CD14-positive monocyte (primary cell): ENCODE results near the gene CRIM1. TPM values are rescaled to one million over a fixed set of nuclear protein-coding genes. Genes with fewer than 3 reads are reported as not detected.

Source experiments
- DNase-seq, 3 donors: peaks; one replicate each; pipeline ENCODE4 v3.0.0-alpha.2; 2011 to 2022
- H2AFZ ChIP-seq: 2 replicates; pipeline ENCODE4 v1.6.0; 2012; ENCODE audit warnings: mild to moderate bottlenecking, low read depth, low read length, inconsistent platforms; ENCODE audit not compliant: insufficient read depth, poor library complexity, severe bottlenecking
- H3K27ac ChIP-seq, 2 donors: 1 replicate in 1 of 2; 2 replicates in 1 of 2; pipeline ENCODE4 v1.5.1; 2012 to 2013; ENCODE audit warnings: low read length in 2 of 2, control low read depth in 1 of 2, inconsistent platforms in 1 of 2, low read depth in 1 of 2, mild to moderate bottlenecking in 1 of 2
- H3K27me3 ChIP-seq, 2 donors: one replicate each; pipeline versions ENCODE4 v1.6.0 to v1.6.1; 2011 to 2013; ENCODE audit warnings: low read length in 2 of 2; ENCODE audit not compliant: control insufficient read depth in 2 of 2, insufficient read depth in 2 of 2
- H3K36me3 ChIP-seq, 2 donors: replicated peaks in 1 of 2; 1 replicate in 1 of 2; 2 replicates in 1 of 2; pipeline versions ENCODE4 v1.5.1 to v1.6.1; 2012 to 2013; ENCODE audit warnings: low read length in 2 of 2, control low read depth in 1 of 2, inconsistent platforms in 1 of 2, mild to moderate bottlenecking in 1 of 2; ENCODE audit not compliant: insufficient read depth in 2 of 2, control insufficient read depth in 1 of 2
- H3K4me1 ChIP-seq, 2 donors: 1 replicate in 1 of 2; 2 replicates in 1 of 2; pipeline versions ENCODE4 v1.5.1 to v1.6.1; 2012 to 2013; ENCODE audit warnings: low read length in 2 of 2, control low read depth in 1 of 2, inconsistent platforms in 1 of 2, mild to moderate bottlenecking in 1 of 2, moderate library complexity in 1 of 2; ENCODE audit not compliant: insufficient read depth in 2 of 2, control insufficient read depth in 1 of 2
- H3K4me2 ChIP-seq: replicated peaks from 2 replicates; pipeline ENCODE3; 2012; ENCODE audit warnings: low read length, moderate library complexity, mild to moderate bottlenecking; ENCODE audit not compliant: poor library complexity, severe bottlenecking; ENCODE audit errors: extremely low read depth
- H3K4me3 ChIP-seq, 3 experiments: fragments of 200-600 bp in 1 of 3; sonication (generic) in 1 of 3; replicated peaks in 1 of 3; 1 replicate in 2 of 3; 2 replicates in 1 of 3; pipeline ENCODE4 v1.5.1; 2011 to 2013; ENCODE audit warnings: low read length in 3 of 3, mild to moderate bottlenecking in 3 of 3, control low read depth in 2 of 3, low read depth in 2 of 3, inconsistent platforms in 1 of 3, moderate library complexity in 1 of 3
- H3K79me2 ChIP-seq: 2 replicates; pipeline ENCODE4 v1.6.0; 2012; ENCODE audit warnings: mild to moderate bottlenecking, control low read depth, inconsistent platforms, low read length, moderate library complexity; ENCODE audit not compliant: insufficient read depth
- H3K9ac ChIP-seq: 2 replicates; pipeline ENCODE4 v1.6.0; 2017; ENCODE audit warnings: low read length, mild to moderate bottlenecking; ENCODE audit not compliant: insufficient read depth, poor library complexity, severe bottlenecking
- H3K9me3 ChIP-seq, 2 donors: replicated peaks in 1 of 2; 1 replicate in 1 of 2; 2 replicates in 1 of 2; pipeline versions ENCODE4 v1.5.1 to v1.6.1; 2012 to 2013; ENCODE audit warnings: low read length in 2 of 2, control low read depth in 1 of 2; ENCODE audit not compliant: control insufficient read depth in 1 of 2, insufficient read depth in 1 of 2
- H4K20me1 ChIP-seq: 2 replicates; pipeline ENCODE4 v1.6.0; 2012; ENCODE audit warnings: mild to moderate bottlenecking, low read length, control low read depth, moderate library complexity; ENCODE audit not compliant: insufficient read depth
- H3K27ac Mint-ChIP-seq, 7 donors: one replicate each; pipeline ENCODE4 v1.8.0; 2020; ENCODE audit warnings: mild to moderate bottlenecking in 7 of 7, mixed read lengths in 7 of 7, moderate library complexity in 6 of 7, inconsistent platforms in 2 of 7
- H3K27me3 Mint-ChIP-seq, 3 donors: one replicate each; pipeline ENCODE4 v1.8.0; 2021 to 2022; ENCODE audit warnings: low read depth in 3 of 3, mild to moderate bottlenecking in 3 of 3, mixed read lengths in 3 of 3, moderate library complexity in 3 of 3, inconsistent platforms in 1 of 3
- H3K36me3 Mint-ChIP-seq, 2 donors: one replicate each; pipeline ENCODE4 v1.8.0; 2020; ENCODE audit warnings: mixed read lengths in 2 of 2, inconsistent platforms in 1 of 2, mild to moderate bottlenecking in 1 of 2
- H3K4me1 Mint-ChIP-seq: one replicate; pipeline ENCODE4 v1.8.0; 2020; ENCODE audit warnings: mild to moderate bottlenecking, mixed read lengths
- H3K4me3 Mint-ChIP-seq, 2 donors: one replicate each; pipeline ENCODE4 v1.8.0; 2020; ENCODE audit warnings: mild to moderate bottlenecking in 2 of 2, mixed read lengths in 2 of 2, moderate library complexity in 1 of 2
- H3K9me3 Mint-ChIP-seq, 7 donors: one replicate each; pipeline ENCODE4 v1.8.0; 2020 to 2022; ENCODE audit warnings: mixed read lengths in 7 of 7, mild to moderate bottlenecking in 6 of 7, moderate library complexity in 6 of 7, inconsistent platforms in 2 of 7
- CTCF ChIP-seq: fragments of 200-600 bp; IDR thresholded peaks from one replicate; pipeline ENCODE4 v1.8.0; 2022; ENCODE audit warnings: antibody characterized with exemption, mild to moderate bottlenecking
- WGBS: methylation state at CpG from one replicate; pipeline ENCODE4 v1.1.5; 2013; ENCODE audit warnings: missing lambda C conversion rate; ENCODE audit not compliant: insufficient coverage; 5-methylcytosine and 5-hydroxymethylcytosine counted together
- intact Hi-C, 2 donors: fragments of 100-400 bp; cut with micrococcal nuclease; formaldehyde crosslinking; loops; one replicate each; pipeline versions ENCODE4 v1.15.0 to v1.15.1; 2023
- polyA plus RNA-seq, 3 donors: library from polyadenylated mRNA; depleted of rRNA in 1 of 3; unstranded in 2 of 3; stranded (reverse) in 1 of 3; fragments of 300-500 nt in 2 of 3; fragments of >200 nt in 1 of 3; fragmentation: Illumina TruSeq in 2 of 3; gene quantifications; 1 replicate in 2 of 3; 2 replicates in 1 of 3; pipeline ENCODE4 v1.2.3, GENCODE V29; 2012 to 2021

Gene CRIM1
- polyA plus RNA-seq, 3 donors = 0.08 to 0.27 TPM; not detected in 1

GRCh38 chr2:36562973-36563532 is 207.5 kb downstream of the CRIM1 start:
- Mint-ChIP-seq H3K9me3 (no peaks in the 10 kb centered on the region), H3K27me3 (peaks cover 0 to 2% (median 0%) of the 10 kb centered on the region in 3 donors), H3K4me3 (peak overlapping the region in 1 of 2 donors; percentile 56), H3K27ac (peak overlapping the region; percentile 13 to 86 (median 75)), H3K36me3 (peaks cover 42 to 62% of the 10 kb centered on the region in 2 donors), H3K4me1 (peaks cover 44% of the 10 kb centered on the region)
- Histone ChIP-seq H3K79me2 (peaks cover 23% of the 10 kb centered on the region), H3K27ac (peak overlapping the region; percentile 42 to 76), H3K4me3 (peak overlapping the region in 2 of 3 experiments; percentile 7 to 22), H2AFZ (no peak overlapping the region), H3K4me2 (peak overlapping the region; percentile 34), H3K36me3 (peaks cover 12 to 48% of the 10 kb centered on the region in 2 donors), H3K9ac (no peak overlapping the region), H3K9me3 (no peaks in the 10 kb centered on the region), H4K20me1 (no peaks in the 10 kb centered on the region), H3K4me1 (peaks cover 41 to 51% of the 10 kb centered on the region in 2 donors), H3K27me3 (no peaks in the 10 kb centered on the region)
- no peak for TF ChIP-seq CTCF
- peak in 2 of 3 donors; percentile 38 to 48 for DNase-seq
- WGBS = 50% methylated on average over 1 of the region's 3 CpGs
- intact Hi-C loops = no loop called here

- H3K36me3 Mint-ChIP-seq = peaks cover 49 to 66% of the 10 kb centered on the region in 2 donors
- H3K36me3 ChIP-seq = peaks cover 17 to 46% of the 10 kb centered on the region in 2 donors
- H3K79me2 ChIP-seq = peaks cover 23% of the 10 kb centered on the region
- no peaks in the 10 kb centered on the region for H3K27me3 ChIP-seq
- peak overlapping the region; percentile 9 for H3K4me2 ChIP-seq
- no peak overlapping the region for H3K4me3 Mint-ChIP-seq
- no peaks in the 10 kb centered on the region for H3K9me3 ChIP-seq
- no peak for TF ChIP-seq CTCF
- H3K4me1 Mint-ChIP-seq = peaks cover 44% of the 10 kb centered on the region
- 59% methylated on average over 6 of the region's 11 CpGs for WGBS
- H2AFZ ChIP-seq = no peak overlapping the region
- H3K4me3 ChIP-seq = no peak overlapping the region
- DNase-seq = no peak
- intact Hi-C loops = no loop called here
- peak overlapping the region in 5 of 7 donors; percentile 9 to 57 (median 37) for H3K27ac Mint-ChIP-seq
- H3K9ac ChIP-seq = no peak overlapping the region
- H4K20me1 ChIP-seq = no peaks in the 10 kb centered on the region
- H3K4me1 ChIP-seq = peaks cover 41 to 51% of the 10 kb centered on the region in 2 donors
- H3K27ac ChIP-seq = peak overlapping the region in 1 of 2 donors; percentile 76
- peaks cover 0 to 2% (median 0%) of the 10 kb centered on the region in 3 donors for H3K27me3 Mint-ChIP-seq
- H3K9me3 Mint-ChIP-seq = no peaks in the 10 kb centered on the region
These were observed 208.9 kb downstream of the CRIM1 start for GRCh38 chr2:36564377-36564930.
